Astrocyte (in vitro differentiated cells and primary cell): ENCODE results near the gene RPS10. TPM values are rescaled to one million over a fixed set of nuclear protein-coding genes. Genes with fewer than 3 reads are reported as not detected.
A peak's percentile ranks its signal among the peaks of the same experiment; 100 is the strongest.

ENCODE experiments used
- DNase-seq: peaks from one replicate; pipeline ENCODE4 v3.0.0-alpha.2; 2010; ENCODE audit warnings: low read depth
- FAIRE-seq: peaks from 2 replicates; lab custom pipeline; 2011; peaks lifted over from hg19 to GRCh38; lab: Jason Lieb, UNC
- H2AFZ ChIP-seq: 2 replicates; pipeline ENCODE4 v1.6.0; 2012; ENCODE audit warnings: low read depth, low read length, inconsistent platforms
- H3K27ac ChIP-seq: 2 replicates; pipeline ENCODE4 v1.5.1; 2011; ENCODE audit warnings: low read depth, low read length, inconsistent platforms
- H3K27me3 ChIP-seq: 2 replicates; pipeline ENCODE4 v1.6.0; 2011; ENCODE audit warnings: low read length, inconsistent platforms; ENCODE audit not compliant: insufficient read depth
- H3K36me3 ChIP-seq: 2 replicates; pipeline ENCODE4 v1.5.1; 2011; ENCODE audit warnings: low read length, inconsistent platforms; ENCODE audit not compliant: insufficient read depth
- H3K4me1 ChIP-seq: 2 replicates; pipeline ENCODE4 v1.5.1; 2011; ENCODE audit warnings: low read length, inconsistent platforms; ENCODE audit not compliant: insufficient read depth
- H3K4me2 ChIP-seq: 2 replicates; pipeline ENCODE4 v1.6.0; 2012; ENCODE audit warnings: low read length, inconsistent platforms
- H3K4me3 ChIP-seq: 2 replicates; pipeline ENCODE4 v1.5.1; 2011; ENCODE audit warnings: low read depth, mild to moderate bottlenecking, low read length, inconsistent platforms; ENCODE audit not compliant: insufficient read depth
- H3K79me2 ChIP-seq: 2 replicates; pipeline ENCODE4 v1.6.0; 2012; ENCODE audit warnings: mild to moderate bottlenecking, low read length, inconsistent platforms; ENCODE audit not compliant: insufficient read depth
- H3K9ac ChIP-seq: 2 replicates; pipeline ENCODE4 v1.6.0; 2012; ENCODE audit warnings: mild to moderate bottlenecking, low read length, inconsistent platforms
- H3K9me3 ChIP-seq: 2 replicates; pipeline ENCODE4 v1.5.1; 2012; ENCODE audit warnings: low read depth, mild to moderate bottlenecking, low read length, inconsistent platforms; ENCODE audit not compliant: insufficient read depth
- H4K20me1 ChIP-seq: 2 replicates; pipeline ENCODE4 v1.6.0; 2012; ENCODE audit warnings: low read length, inconsistent platforms; ENCODE audit not compliant: insufficient read depth
- H3K27ac Mint-ChIP-seq: one replicate; pipeline ENCODE4 v1.8.0; 2021; ENCODE audit warnings: mild to moderate bottlenecking, mixed read lengths; ENCODE audit not compliant: unreplicated experiment
- H3K27me3 Mint-ChIP-seq: one replicate; pipeline ENCODE4 v1.8.0; 2021; ENCODE audit warnings: low read depth, mixed read lengths; ENCODE audit not compliant: unreplicated experiment
- H3K36me3 Mint-ChIP-seq: one replicate; pipeline ENCODE4 v1.8.0; 2021; ENCODE audit warnings: low read depth, mixed read lengths; ENCODE audit not compliant: unreplicated experiment
- H3K4me1 Mint-ChIP-seq: one replicate; pipeline ENCODE4 v1.8.0; 2021; ENCODE audit warnings: low read depth, mixed read lengths; ENCODE audit not compliant: unreplicated experiment
- H3K4me3 Mint-ChIP-seq: one replicate; pipeline ENCODE4 v1.8.0; 2021; ENCODE audit warnings: mild to moderate bottlenecking, moderate library complexity, mixed read lengths; ENCODE audit not compliant: unreplicated experiment
- H3K9me3 Mint-ChIP-seq: one replicate; pipeline ENCODE4 v1.8.0; 2021; ENCODE audit warnings: mild to moderate bottlenecking, mixed read lengths; ENCODE audit not compliant: unreplicated experiment
- EZH2 ChIP-seq: IDR thresholded peaks from 2 replicates; pipeline ENCODE4 v1.6.1; 2012; ENCODE audit warnings: mild to moderate bottlenecking, low read length, inconsistent platforms; ENCODE audit not compliant: insufficient read depth
- total RNA-seq: library from RNA; stranded (reverse); gene quantifications from 2 replicates; pipeline ENCODE4 v1.2.1, GENCODE V29; 2021
- TF ChIP-seq, protein P1 (sequence below): IDR thresholded peaks from 2 replicates; pipeline ENCODE4 v1.5.1; 2011; ENCODE audit warnings: low read depth, mild to moderate bottlenecking, inconsistent platforms, low read length, moderate library complexity; ENCODE audit not compliant: insufficient read depth

The RPS10 gene
- total RNA-seq, 1 donor from 2014 or later, result 1,326 TPM

DNA sequence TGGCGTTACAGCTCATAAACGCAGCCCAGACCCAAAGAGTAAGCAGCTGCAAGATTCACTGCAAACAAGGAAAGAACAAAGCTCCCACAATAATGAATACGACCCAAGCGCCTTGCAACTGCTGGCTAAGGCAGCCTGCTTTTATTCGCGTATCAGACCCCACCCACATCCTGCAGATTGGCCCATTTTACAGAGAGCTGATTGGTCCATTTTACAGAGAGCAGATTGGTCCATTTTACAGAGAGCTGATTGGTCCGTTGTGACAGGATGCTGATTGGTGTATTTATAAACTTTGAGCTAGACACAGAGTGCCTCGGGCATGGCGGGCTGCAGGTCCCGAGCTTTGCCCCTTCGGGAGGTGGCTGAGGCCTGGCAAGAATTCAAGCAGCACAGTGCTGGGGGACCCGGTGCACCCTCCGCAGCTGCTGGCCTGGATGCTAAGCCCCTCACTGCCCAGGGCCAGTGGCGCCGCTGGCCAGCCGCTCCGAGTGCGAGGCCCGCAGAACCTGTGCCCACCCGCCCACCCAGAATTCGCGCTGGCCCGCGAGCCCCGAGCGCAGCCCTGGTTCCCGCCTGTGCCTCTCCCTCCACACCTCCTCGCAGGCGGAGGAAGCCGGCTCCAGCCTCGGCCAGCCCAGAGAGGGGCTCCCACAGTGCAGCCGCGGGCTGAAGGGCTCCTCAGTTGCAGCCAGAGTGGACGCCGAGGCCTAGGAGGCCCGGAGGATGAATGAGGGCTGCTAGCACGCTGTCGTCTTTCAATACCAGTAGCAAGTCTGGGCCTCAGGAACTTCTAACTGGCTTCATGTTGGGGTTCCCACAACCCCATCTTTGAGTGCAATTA is 11.2 kb upstream of the RPS10 start:
- H3K4me2 ChIP-seq, result no peak overlapping the region
- H3K9me3 Mint-ChIP-seq, result peaks cover 2% of the 10 kb centered on the region
- H4K20me1 ChIP-seq, result no peaks in the 10 kb centered on the region
- H3K9ac ChIP-seq, result no peak overlapping the region
- FAIRE-seq (no peak), DNase-seq (no peak)
- no peak overlapping the region for H3K4me3 ChIP-seq
- H3K79me2 ChIP-seq, result no peaks in the 10 kb centered on the region
- TF ChIP-seq, protein P1, sequence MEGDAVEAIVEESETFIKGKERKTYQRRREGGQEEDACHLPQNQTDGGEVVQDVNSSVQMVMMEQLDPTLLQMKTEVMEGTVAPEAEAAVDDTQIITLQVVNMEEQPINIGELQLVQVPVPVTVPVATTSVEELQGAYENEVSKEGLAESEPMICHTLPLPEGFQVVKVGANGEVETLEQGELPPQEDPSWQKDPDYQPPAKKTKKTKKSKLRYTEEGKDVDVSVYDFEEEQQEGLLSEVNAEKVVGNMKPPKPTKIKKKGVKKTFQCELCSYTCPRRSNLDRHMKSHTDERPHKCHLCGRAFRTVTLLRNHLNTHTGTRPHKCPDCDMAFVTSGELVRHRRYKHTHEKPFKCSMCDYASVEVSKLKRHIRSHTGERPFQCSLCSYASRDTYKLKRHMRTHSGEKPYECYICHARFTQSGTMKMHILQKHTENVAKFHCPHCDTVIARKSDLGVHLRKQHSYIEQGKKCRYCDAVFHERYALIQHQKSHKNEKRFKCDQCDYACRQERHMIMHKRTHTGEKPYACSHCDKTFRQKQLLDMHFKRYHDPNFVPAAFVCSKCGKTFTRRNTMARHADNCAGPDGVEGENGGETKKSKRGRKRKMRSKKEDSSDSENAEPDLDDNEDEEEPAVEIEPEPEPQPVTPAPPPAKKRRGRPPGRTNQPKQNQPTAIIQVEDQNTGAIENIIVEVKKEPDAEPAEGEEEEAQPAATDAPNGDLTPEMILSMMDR, result no peak
- TF ChIP-seq EZH2, result no peak
- no peaks in the 10 kb centered on the region for H3K36me3 ChIP-seq
- no peak overlapping the region for H2AFZ ChIP-seq
- H3K27me3 Mint-ChIP-seq, result no peaks in the 10 kb centered on the region
- H3K9me3 ChIP-seq, result no peaks in the 10 kb centered on the region
- no peak overlapping the region for H3K27ac ChIP-seq
- H3K36me3 Mint-ChIP-seq, result no peaks in the 10 kb centered on the region
- H3K27me3 ChIP-seq, result no peaks in the 10 kb centered on the region
- no peaks in the 10 kb centered on the region for H3K4me1 Mint-ChIP-seq
- H3K4me1 ChIP-seq, result no peaks in the 10 kb centered on the region
- no peak overlapping the region for H3K27ac Mint-ChIP-seq
- H3K4me3 Mint-ChIP-seq, result no peak overlapping the region

DNA sequence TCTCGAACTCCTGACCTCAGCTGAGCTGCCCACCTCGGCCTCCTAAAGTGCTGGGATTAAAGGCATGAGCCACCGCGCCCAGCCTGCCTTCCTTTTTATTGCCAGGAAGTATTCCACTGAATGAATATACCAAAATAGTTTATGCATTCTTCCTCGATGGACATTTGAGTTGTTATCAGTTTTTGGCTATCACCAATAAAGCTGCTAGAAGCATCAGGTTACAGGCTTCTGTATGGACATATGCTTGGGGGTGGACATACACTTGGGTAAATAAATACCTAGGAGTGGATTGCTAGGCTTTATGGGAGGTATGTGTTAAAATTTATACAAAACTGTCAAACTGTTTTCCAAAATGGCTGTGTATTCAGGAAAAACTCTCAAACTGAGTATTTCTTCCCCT is 10.0 kb upstream of the RPS10 start:
- Histone ChIP-seq H3K4me1 (no peaks in the 10 kb centered on the region), H3K79me2 (no peaks in the 10 kb centered on the region), H3K27me3 (no peaks in the 10 kb centered on the region), H4K20me1 (no peaks in the 10 kb centered on the region), H2AFZ (no peak overlapping the region), H3K9me3 (peaks cover 3% of the 10 kb centered on the region), H3K4me2 (no peak overlapping the region), H3K4me3 (no peak overlapping the region), H3K9ac (no peak overlapping the region), H3K36me3 (no peaks in the 10 kb centered on the region), H3K27ac (no peak overlapping the region)
- TF ChIP-seq, protein P1, result no peak
- no peak for TF ChIP-seq EZH2
- H3K4me1 Mint-ChIP-seq, result no peaks in the 10 kb centered on the region
- FAIRE-seq (no peak), DNase-seq (no peak)
- H3K36me3 Mint-ChIP-seq, result no peaks in the 10 kb centered on the region
- H3K9me3 Mint-ChIP-seq, result peaks cover 8% of the 10 kb centered on the region
- no peak overlapping the region for H3K4me3 Mint-ChIP-seq
- H3K27me3 Mint-ChIP-seq, result no peaks in the 10 kb centered on the region
- H3K27ac Mint-ChIP-seq, result no peak overlapping the region

DNA sequence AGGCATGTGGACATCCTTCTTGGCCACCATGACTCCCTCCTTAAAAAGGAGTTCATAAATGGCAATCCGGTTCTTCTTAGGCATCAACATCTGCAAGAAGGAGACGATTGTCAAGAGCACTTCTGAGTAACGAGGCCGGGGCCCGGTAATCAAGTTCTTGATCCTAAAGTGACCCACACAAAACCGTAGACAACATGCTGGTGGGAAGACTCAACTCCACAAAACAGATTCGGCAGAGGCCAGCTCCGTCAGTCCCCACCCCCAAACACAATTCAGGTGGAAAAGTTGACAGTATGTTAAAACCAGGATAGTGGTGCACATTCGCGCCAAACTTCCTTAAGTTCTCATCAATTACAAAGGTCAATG is 754 bp downstream of the RPS10 start:
- Histone ChIP-seq H3K79me2 (peaks cover 53% of the 10 kb centered on the region), H3K27ac (peak overlapping the region; percentile 84), H2AFZ (peak overlapping the region; percentile 55), H3K4me1 (peaks cover 19% of the 10 kb centered on the region), H3K9me3 (no peaks in the 10 kb centered on the region), H4K20me1 (peaks cover 52% of the 10 kb centered on the region), H3K9ac (peak overlapping the region; percentile 98), H3K4me2 (peak overlapping the region; percentile 84), H3K36me3 (peaks cover 33% of the 10 kb centered on the region), H3K4me3 (peak overlapping the region; percentile 86), H3K27me3 (no peaks in the 10 kb centered on the region)
- peak overlapping the region; percentile 99 for H3K27ac Mint-ChIP-seq
- peak overlapping the region; percentile 98 for H3K4me3 Mint-ChIP-seq
- no peak for FAIRE-seq
- H3K4me1 Mint-ChIP-seq, result peaks cover 18% of the 10 kb centered on the region
- no peak for TF ChIP-seq EZH2
- H3K36me3 Mint-ChIP-seq, result peaks cover 14% of the 10 kb centered on the region
- H3K27me3 Mint-ChIP-seq, result no peaks in the 10 kb centered on the region
- DNase-seq, result peak; percentile 4
- H3K9me3 Mint-ChIP-seq, result no peaks in the 10 kb centered on the region
